ENCODE results near the gene ERC2. TPM values are rescaled to one million over a fixed set of nuclear protein-coding genes. Genes with fewer than 3 reads are reported as not detected.

Gene ERC2
- total and polyA plus RNA-seq, 12 donors = 0.22 to 4.2 (median 1.7) TPM

GRCh38 chr3:55501905-55502304 is 966.4 kb downstream of the ERC2 start:
- no peak for DNase-seq
- WGBS, 2 donors = 77 to 80% methylated on average over 3 of the region's 3 CpGs
- H3K9me3 ChIP-seq = no peaks in the 10 kb centered on the region
- H3K4me1 ChIP-seq = no peaks in the 10 kb centered on the region
- no peak overlapping the region for H3K27ac ChIP-seq
- no peak for ATAC-seq
- intact Hi-C loops (cut with DNase I) = loop anchor here in 1 of 10 donors (10.0 kb wide), 1 partner anchor 223 kb away; no protein-coding TSS in a partner anchor
- no peak for TF ChIP-seq CTCF (IDR thresholded peaks at IDR 0.05)
- H3K27me3 ChIP-seq = peaks cover 0 to 26% (median 0%) of the 10 kb centered on the region in 7 donors
- H3K36me3 ChIP-seq = no peaks in the 10 kb centered on the region
- no peak overlapping the region for H3K4me3 ChIP-seq

GRCh38 chr3:55500555-55501330 is 967.5 kb downstream of the ERC2 start:
- intact Hi-C loops (cut with DNase I) = loop anchor here in 1 of 10 donors (10.0 kb wide), 1 partner anchor 224 kb away; no protein-coding TSS in a partner anchor

GRCh38 chr3:55498520-55498919 is 969.7 kb downstream of the ERC2 start:
- DNase-seq (no peak), ATAC-seq (no peak)
- intact Hi-C loops (cut with DNase I) = no loop called here
- Histone ChIP-seq H3K4me1 (no peaks in the 10 kb centered on the region), H3K27ac (no peak overlapping the region), H3K9me3 (no peaks in the 10 kb centered on the region), H3K36me3 (no peaks in the 10 kb centered on the region), H3K27me3 (peaks cover 0 to 27% (median 0%) of the 10 kb centered on the region in 7 donors), H3K4me3 (no peak overlapping the region)
- WGBS, 2 donors = 81 to 84% methylated on average over 4 of the region's 4 CpGs
- no peak for TF ChIP-seq CTCF (IDR thresholded peaks at IDR 0.05)

More at GRCh38 chr3:55500555-55501330, 967.5 kb downstream of the ERC2 start:
- no peak for DNase-seq
- Histone ChIP-seq H3K9me3 (no peaks in the 10 kb centered on the region), H3K4me1 (no peaks in the 10 kb centered on the region), H3K4me3 (no peak overlapping the region), H3K36me3 (no peaks in the 10 kb centered on the region), H3K27me3 (peaks cover 0 to 26% (median 0%) of the 10 kb centered on the region in 7 donors), H3K27ac (no peak overlapping the region)
- 44 to 61% methylated on average over 5 of the region's 5 CpGs for WGBS, 2 donors
- TF ChIP-seq CTCF (IDR thresholded peaks at IDR 0.05) = no peak
- no peak for ATAC-seq

- Histone ChIP-seq H3K9me3 (no peaks in the 10 kb centered on the region), H3K4me3 (no peak overlapping the region), H3K36me3 (no peaks in the 10 kb centered on the region), H3K27ac (no peak overlapping the region), H3K27me3 (peaks cover 0 to 36% (median 8%) of the 10 kb centered on the region in 7 donors), H3K4me1 (no peaks in the 10 kb centered on the region)
- TF ChIP-seq CTCF (IDR thresholded peaks at IDR 0.05) = no peak
- intact Hi-C loops (cut with DNase I) = no loop called here
- ATAC-seq (no peak), DNase-seq (no peak)
These were observed 971.0 kb downstream of the ERC2 start for GRCh38 chr3:55497250-55497649.

Data from heart right ventricle (tissue), 16 donors.